ENCODE results near the gene TOR4A.

TOR4A gene

DNA sequence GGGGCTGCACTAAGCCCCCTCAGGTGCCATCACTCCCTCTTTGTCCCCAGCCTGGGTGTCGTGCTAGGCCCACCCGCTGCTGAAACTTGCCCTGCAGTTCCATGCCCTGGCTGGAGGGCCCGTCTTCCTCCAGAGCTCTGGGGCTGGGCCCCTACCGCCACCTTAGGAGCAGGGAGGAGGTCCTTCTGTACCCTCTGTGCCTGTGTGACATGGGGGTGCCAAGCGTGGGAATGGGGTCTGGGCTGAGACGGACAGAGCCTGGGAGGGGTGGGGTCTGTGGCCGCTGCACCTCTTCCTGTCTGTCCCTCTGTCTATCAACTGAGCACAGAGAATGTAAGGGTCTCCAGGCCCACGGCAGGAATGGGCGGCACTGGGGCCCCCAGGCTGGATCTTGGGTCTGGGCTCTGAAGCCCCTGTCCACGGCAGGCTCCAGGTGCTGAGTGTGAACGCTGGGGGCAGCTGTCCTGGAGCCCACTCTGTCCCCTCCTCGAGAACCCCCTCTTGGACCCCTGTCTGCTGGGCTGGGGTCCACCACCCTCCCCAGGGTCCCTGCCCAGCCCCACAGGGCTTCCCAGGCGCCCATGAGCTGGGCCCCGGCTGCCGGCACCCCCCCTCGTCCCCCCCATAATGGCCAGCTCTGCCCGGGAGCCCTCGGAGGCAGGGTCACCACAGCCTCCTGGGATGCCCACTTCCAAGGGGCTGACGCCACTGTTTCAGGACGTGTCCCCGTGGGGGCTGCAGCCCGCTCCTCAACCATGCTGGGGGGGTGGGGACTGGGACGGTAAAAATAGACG is 40.4 kb downstream of the TOR4A start:
- TF ChIP-seq CTCF (IDR thresholded peaks at IDR 0.05; ENCODE audit: low read depth, low read length) (no peak), MAX (IDR thresholded peaks at IDR 0.05; ENCODE audit: low read depth, low read length) (no peak), POLR2A (IDR thresholded peaks at IDR 0.05; ENCODE audit: extremely low read depth, insufficient read length) (no peak), MYC (IDR thresholded peaks at IDR 0.05; ENCODE audit: low read depth, low read length) (no peak)
- DNase-seq (ENCODE audit: low read depth): no peak
- H3K4me3 ChIP-seq (ENCODE audit: low read depth, low read length): no peak overlapping the region

DNA sequence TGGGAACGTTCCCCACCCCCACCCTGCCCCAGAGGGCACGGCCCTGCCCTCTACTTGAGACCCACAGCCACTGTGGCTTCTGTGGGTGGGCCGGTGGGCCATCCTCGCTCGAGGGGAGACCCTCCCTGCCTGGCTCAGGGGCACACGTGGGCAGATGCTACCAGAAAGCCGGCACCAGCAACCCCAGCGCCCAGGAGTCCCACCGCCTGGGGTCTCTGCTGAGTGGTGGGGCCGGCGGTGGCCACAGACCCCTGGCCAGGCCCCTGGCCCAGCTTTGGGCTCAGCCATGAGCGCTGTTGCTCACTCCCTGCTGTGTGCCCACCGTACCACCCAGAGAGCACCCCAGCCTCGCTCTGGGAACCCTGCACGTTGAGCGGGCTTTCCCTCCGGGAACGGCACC is 41.1 kb downstream of the TOR4A start:
- H3K4me3 ChIP-seq (ENCODE audit: low read depth, low read length): no peak overlapping the region
- TF ChIP-seq MYC (IDR thresholded peaks at IDR 0.05; ENCODE audit: low read depth, low read length) (no peak), CTCF (IDR thresholded peaks at IDR 0.05; ENCODE audit: low read depth, low read length) (no peak), MAX (IDR thresholded peaks at IDR 0.05; ENCODE audit: low read depth, low read length) (no peak), POLR2A (IDR thresholded peaks at IDR 0.05; ENCODE audit: extremely low read depth, insufficient read length) (no peak)
- no peak for DNase-seq (ENCODE audit: low read depth)

GRCh38 chr9:137319011-137319738 is 41.6 kb downstream of the TOR4A start:
- no peak for TF ChIP-seq CTCF (IDR thresholded peaks at IDR 0.05; ENCODE audit: low read depth, low read length)
- TF ChIP-seq MYC (IDR thresholded peaks at IDR 0.05; ENCODE audit: low read depth, low read length): no peak
- TF ChIP-seq MAX (IDR thresholded peaks at IDR 0.05; ENCODE audit: low read depth, low read length): no peak
- no peak for TF ChIP-seq POLR2A (IDR thresholded peaks at IDR 0.05; ENCODE audit: extremely low read depth, insufficient read length)
- DNase-seq (ENCODE audit: low read depth): no peak
- H3K4me3 ChIP-seq (ENCODE audit: low read depth, low read length): no peak overlapping the region

GRCh38 chr9:137319739-137320551 is 42.4 kb downstream of the TOR4A start:
- no peak overlapping the region for H3K4me3 ChIP-seq (ENCODE audit: low read depth, low read length)
- no peak for DNase-seq (ENCODE audit: low read depth)
- TF ChIP-seq CTCF (IDR thresholded peaks at IDR 0.05; ENCODE audit: low read depth, low read length) (no peak), POLR2A (IDR thresholded peaks at IDR 0.05; ENCODE audit: extremely low read depth, insufficient read length) (no peak), MAX (IDR thresholded peaks at IDR 0.05; ENCODE audit: low read depth, low read length) (no peak), MYC (IDR thresholded peaks at IDR 0.05; ENCODE audit: low read depth, low read length) (no peak)

DNA sequence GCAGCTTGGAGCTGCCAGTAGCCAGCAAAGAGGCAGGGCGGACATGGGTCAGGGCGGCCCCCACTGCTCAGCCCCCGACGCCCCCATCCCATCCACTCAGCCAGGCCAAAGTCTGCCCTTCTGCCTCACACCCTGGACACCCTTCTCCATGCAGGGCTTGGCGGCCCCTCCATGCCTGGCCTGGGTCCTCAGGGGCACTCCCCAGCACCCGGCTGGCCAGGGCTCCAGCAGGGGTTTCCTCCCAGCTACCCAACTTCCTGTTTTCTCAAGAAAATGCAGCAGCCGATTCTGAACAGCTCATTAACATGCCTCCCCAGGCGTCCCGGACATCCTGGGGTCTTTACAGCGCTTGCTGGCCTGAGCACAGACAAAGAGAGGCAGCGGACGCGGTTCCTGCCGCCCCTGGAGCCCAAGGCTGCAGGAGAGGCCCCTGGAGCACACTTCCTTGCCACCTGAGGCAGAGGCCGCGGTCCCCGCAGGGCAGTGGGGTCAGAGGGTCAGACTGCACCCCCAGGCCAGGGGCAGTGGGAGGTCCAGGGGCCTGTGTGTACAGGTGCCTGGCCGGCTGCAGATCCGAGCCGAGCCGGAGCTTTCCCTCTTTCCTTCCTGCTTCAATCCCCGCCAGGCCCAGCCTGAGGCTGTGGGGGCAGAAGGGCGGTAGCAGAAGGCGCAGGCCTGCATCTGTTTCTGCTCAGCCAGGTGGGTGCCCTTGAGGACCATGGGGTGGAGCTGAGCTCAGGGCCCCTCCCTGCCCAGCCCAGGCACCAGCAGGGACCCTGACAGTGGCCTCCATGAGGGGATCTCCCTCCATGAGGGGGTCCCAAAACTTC is 43.2 kb downstream of the TOR4A start:
- no peak overlapping the region for H3K4me3 ChIP-seq (ENCODE audit: low read depth, low read length)
- TF ChIP-seq POLR2A (IDR thresholded peaks at IDR 0.05; ENCODE audit: extremely low read depth, insufficient read length) (peak; percentile 44), CTCF (IDR thresholded peaks at IDR 0.05; ENCODE audit: low read depth, low read length) (no peak), MAX (IDR thresholded peaks at IDR 0.05; ENCODE audit: low read depth, low read length) (no peak), MYC (IDR thresholded peaks at IDR 0.05; ENCODE audit: low read depth, low read length) (peak; percentile 36; the same call in 1 of the 2 replicates)
- DNase-seq (ENCODE audit: low read depth): peak; percentile 91
